WTC11 (cell line): ENCODE results near the gene HRCT1. TPM values are rescaled to one million over a fixed set of nuclear protein-coding genes. Genes with fewer than 3 reads are reported as not detected.
"Not testable (repeated sequence)": the region's sequence is repeated elsewhere in the genome, so short reads cannot be mapped to it uniquely, and the experiment has no call there.

ENCODE experiments used
- ATAC-seq: fragments of 200-7000 bp; cut with Tn5 transposase; 2 replicates; pipeline ENCODE4 v1.10.0; 2021; ENCODE audit warnings: mild to moderate bottlenecking, moderate library complexity
- CTCF ChIA-PET: fragments of 300-600 bp; sonication (Branson Sonifier 250); formaldehyde crosslinking; loops from one replicate; lab custom pipeline; 2021; ENCODE audit warnings: antibody characterized with exemption; lab: Charles Lee
- POLR2A ChIA-PET: fragments of 350-600 bp; sonication (Branson Sonifier 250); formaldehyde crosslinking; loops from one replicate; lab custom pipeline; 2021; ENCODE audit warnings: antibody characterized with exemption; lab: Charles Lee
- DNase-seq: peaks from one replicate; pipeline ENCODE4 v3.0.0; 2021; ENCODE audit warnings: low spot score
- H3K27ac Mint-ChIP-seq: 2 replicates; pipeline ENCODE4 v1.8.0; 2021; ENCODE audit warnings: mixed read lengths
- H3K27me3 Mint-ChIP-seq: 2 replicates; pipeline ENCODE4 v1.8.0; 2021; ENCODE audit warnings: low read depth, mild to moderate bottlenecking, moderate library complexity, mixed read lengths
- H3K36me3 Mint-ChIP-seq: 2 replicates; pipeline ENCODE4 v1.8.0; 2021; ENCODE audit warnings: mixed read lengths
- H3K4me1 Mint-ChIP-seq: 2 replicates; pipeline ENCODE4 v1.8.0; 2022; ENCODE audit warnings: mixed read lengths
- H3K4me3 Mint-ChIP-seq: 2 replicates; pipeline ENCODE4 v1.8.0; 2021; ENCODE audit warnings: mild to moderate bottlenecking, moderate library complexity, mixed read lengths
- H3K9me3 Mint-ChIP-seq: 2 replicates; pipeline ENCODE4 v1.8.0; 2021; ENCODE audit warnings: mixed read lengths
- ATF1 ChIP-seq: sonication (generic); formaldehyde crosslinking; IDR thresholded peaks from 2 replicates; pipeline ENCODE4 v1.8.1; 2023; ENCODE audit warnings: mild to moderate bottlenecking, moderate library complexity, missing genetic modification reagents
- FOXK1 ChIP-seq: sonication (generic); formaldehyde crosslinking; IDR thresholded peaks from 2 replicates; pipeline ENCODE4 v1.8.0; 2022; ENCODE audit warnings: mild to moderate bottlenecking, moderate library complexity, missing genetic modification reagents
- GABPB1 ChIP-seq: sonication (generic); formaldehyde crosslinking; IDR thresholded peaks from 2 replicates; pipeline ENCODE4 v1.8.1; 2023; ENCODE audit warnings: mild to moderate bottlenecking, missing genetic modification reagents
- IRF2 ChIP-seq: sonication (generic); formaldehyde crosslinking; IDR thresholded peaks from 2 replicates; pipeline ENCODE4 v1.8.0; 2022; ENCODE audit warnings: low read depth, missing genetic modification reagents, borderline replicate concordance
- KAT7 ChIP-seq: sonication (generic); formaldehyde crosslinking; IDR thresholded peaks from 2 replicates; pipeline ENCODE4 v1.8.1; 2023; ENCODE audit warnings: missing genetic modification reagents, mild to moderate bottlenecking, borderline replicate concordance
- MXD4 ChIP-seq: fragments of 250-450 bp; sonication (Bioruptor Pico); IDR thresholded peaks from 2 replicates; pipeline ENCODE4 v1.8.0; 2021; ENCODE audit warnings: mild to moderate bottlenecking, moderate library complexity, borderline replicate concordance
- NR3C1 ChIP-seq: sonication (generic); formaldehyde crosslinking; conservative IDR thresholded peaks from 2 replicates; pipeline ENCODE4 v1.8.1; 2023; ENCODE audit warnings: low read depth, mild to moderate bottlenecking, missing genetic modification reagents
- RELA ChIP-seq: sonication (generic); formaldehyde crosslinking; IDR thresholded peaks from 2 replicates; pipeline ENCODE4 v1.8.1; 2022; ENCODE audit warnings: missing genetic modification reagents, mild to moderate bottlenecking, borderline replicate concordance
- SMAD3 ChIP-seq: sonication (generic); formaldehyde crosslinking; IDR thresholded peaks from 2 replicates; pipeline ENCODE4 v1.8.0; 2022; ENCODE audit warnings: missing genetic modification reagents, mild to moderate bottlenecking, borderline replicate concordance
- SMAD4 ChIP-seq: sonication (generic); formaldehyde crosslinking; IDR thresholded peaks from 2 replicates; pipeline ENCODE4 v1.8.0; 2022; ENCODE audit warnings: mild to moderate bottlenecking, missing genetic modification reagents
- SOX15 ChIP-seq: fragments of 250-450 bp; sonication (Bioruptor Pico); IDR thresholded peaks from 2 replicates; pipeline ENCODE4 v1.9.0; 2021; ENCODE audit warnings: mild to moderate bottlenecking
- TEAD1 ChIP-seq: sonication (generic); formaldehyde crosslinking; IDR thresholded peaks from 2 replicates; pipeline ENCODE4 v1.8.0; 2022; ENCODE audit warnings: mild to moderate bottlenecking, missing genetic modification reagents
- TEAD4 ChIP-seq: sonication (generic); formaldehyde crosslinking; IDR thresholded peaks from 2 replicates; pipeline ENCODE4 v1.8.0; 2022; ENCODE audit warnings: mild to moderate bottlenecking, missing genetic modification reagents
- TP53 ChIP-seq: sonication (generic); formaldehyde crosslinking; IDR thresholded peaks from 2 replicates; pipeline ENCODE4 v1.8.1; 2023; ENCODE audit warnings: mild to moderate bottlenecking, missing genetic modification reagents
- ZNF263 ChIP-seq: sonication (generic); formaldehyde crosslinking; IDR thresholded peaks from 2 replicates; pipeline ENCODE4 v1.8.1; 2022; ENCODE audit warnings: low read depth, mild to moderate bottlenecking, moderate library complexity, missing genetic modification reagents
- ZNF317 ChIP-seq: sonication (generic); formaldehyde crosslinking; IDR thresholded peaks from 2 replicates; pipeline ENCODE4 v1.8.1; 2023; ENCODE audit warnings: low read depth, mild to moderate bottlenecking, moderate library complexity, missing genetic modification reagents, borderline replicate concordance
- total RNA-seq: library from RNA; stranded (reverse); gene quantifications from 3 replicates; pipeline ENCODE4 v1.2.3, GENCODE V29; 2021
- TF ChIP-seq, protein P1 (sequence below): sonication (generic); formaldehyde crosslinking; IDR thresholded peaks from 2 replicates; pipeline ENCODE4 v1.8.1; 2022; ENCODE audit warnings: mild to moderate bottlenecking, moderate library complexity, missing genetic modification reagents
- TF ChIP-seq, protein P2 (sequence below): sonication (generic); formaldehyde crosslinking; conservative IDR thresholded peaks from 2 replicates; pipeline ENCODE4 v1.8.1; 2022; ENCODE audit warnings: mild to moderate bottlenecking, missing genetic modification reagents
- TF ChIP-seq, protein P3 (sequence below): sonication (generic); formaldehyde crosslinking; conservative IDR thresholded peaks from 2 replicates; pipeline ENCODE4 v1.8.1; 2023; ENCODE audit warnings: mild to moderate bottlenecking, low read depth, missing genetic modification reagents, moderate library complexity
- TF ChIP-seq, protein P4 (sequence below): sonication (generic); formaldehyde crosslinking; IDR thresholded peaks from 2 replicates; pipeline ENCODE4 v1.8.1; 2023; ENCODE audit warnings: mild to moderate bottlenecking, missing genetic modification reagents
- TF ChIP-seq, protein P5 (sequence below): sonication (generic); formaldehyde crosslinking; IDR thresholded peaks from 2 replicates; pipeline ENCODE4 v1.8.1; 2023; ENCODE audit warnings: mild to moderate bottlenecking, missing genetic modification reagents, moderate library complexity

HRCT1 gene
- total RNA-seq, 1 experiment from 2014 or later, result not detected

DNA sequence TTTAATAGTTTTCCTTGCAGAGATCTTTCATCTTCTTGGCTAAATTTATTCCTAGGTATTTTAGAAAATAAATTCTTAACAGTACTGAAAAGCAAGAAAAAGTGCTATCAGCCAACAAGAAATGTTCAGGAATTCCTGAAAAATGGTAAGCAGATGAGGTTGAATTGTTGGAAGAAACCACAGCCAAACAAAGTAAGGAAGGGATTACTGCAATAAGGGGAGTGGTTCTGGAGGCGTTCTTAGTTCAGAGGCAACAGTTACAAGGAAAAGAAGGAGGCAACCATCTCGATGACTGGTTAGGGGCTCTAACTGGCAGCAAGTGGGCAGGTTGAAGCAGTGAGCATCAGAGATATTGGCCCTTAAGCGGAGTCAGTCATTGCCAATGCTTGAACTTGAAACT, 23.0 kb upstream of the HRCT1 start (continued):
- TF ChIP-seq, protein P1, sequence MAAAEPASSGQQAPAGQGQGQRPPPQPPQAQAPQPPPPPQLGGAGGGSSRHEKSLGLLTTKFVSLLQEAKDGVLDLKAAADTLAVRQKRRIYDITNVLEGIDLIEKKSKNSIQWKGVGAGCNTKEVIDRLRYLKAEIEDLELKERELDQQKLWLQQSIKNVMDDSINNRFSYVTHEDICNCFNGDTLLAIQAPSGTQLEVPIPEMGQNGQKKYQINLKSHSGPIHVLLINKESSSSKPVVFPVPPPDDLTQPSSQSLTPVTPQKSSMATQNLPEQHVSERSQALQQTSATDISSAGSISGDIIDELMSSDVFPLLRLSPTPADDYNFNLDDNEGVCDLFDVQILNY (CRISPR knock-in tag), result no peak
- TF ChIP-seq, all 79 proteins: peak for 0

DNA sequence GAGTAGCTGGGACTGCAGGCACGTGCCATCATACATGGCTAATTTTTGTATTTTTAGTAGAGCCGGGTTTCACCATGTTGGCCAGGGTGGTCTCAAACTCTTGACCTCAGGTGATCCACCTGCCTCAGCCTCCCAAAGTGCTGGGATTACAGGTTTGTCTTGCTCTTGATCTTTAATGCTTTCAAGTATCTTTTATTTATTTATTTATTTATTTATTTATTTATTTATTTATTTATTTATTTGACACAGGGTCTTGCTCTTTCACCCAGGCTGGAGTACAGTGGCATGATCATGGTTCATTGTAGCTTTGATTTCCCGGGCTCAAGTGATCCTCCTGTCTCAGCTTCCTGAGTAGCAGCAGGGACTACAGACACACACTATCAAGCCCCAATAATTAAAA, 21.1 kb upstream of the HRCT1 start:
- CTCF ChIA-PET, result interaction anchor here (0.7 kb wide), 1 partner anchor 95 kb away, joined by 4 read pairs; no protein-coding TSS in a partner anchor
- H3K27ac Mint-ChIP-seq, H3K27me3 Mint-ChIP-seq, ATAC-seq, DNase-seq, H3K9me3 Mint-ChIP-seq, POLR2A ChIA-PET, H3K4me1 Mint-ChIP-seq, H3K4me3 Mint-ChIP-seq, H3K36me3 Mint-ChIP-seq: not testable (repeated sequence)

DNA sequence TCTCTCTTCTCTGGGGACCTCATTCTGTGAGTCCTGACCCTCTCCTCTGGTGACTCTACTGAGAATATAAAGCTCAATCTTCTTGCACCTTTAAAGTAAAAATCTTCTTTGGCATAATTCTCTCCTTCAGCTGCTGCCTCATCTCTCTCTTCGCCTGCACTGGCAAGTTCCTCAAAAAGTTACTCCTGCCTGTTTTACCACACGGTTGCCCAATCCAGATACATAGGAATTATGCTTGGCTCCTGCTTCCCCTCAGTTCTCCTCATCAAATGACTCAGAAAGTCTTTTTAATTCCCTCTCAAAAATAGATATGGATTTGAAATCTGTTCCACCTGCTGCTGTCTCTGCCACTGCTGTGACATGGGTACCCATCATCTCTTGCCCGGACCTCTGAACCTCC, 14.4 kb upstream of the HRCT1 start:
- ATAC-seq (no peak), DNase-seq (no peak)
- ChIA-PET POLR2A (interaction anchor here (0.6 kb wide), 1 partner anchor 804 kb away, joined by 3 read pairs; no protein-coding TSS in a partner anchor), CTCF (interaction anchor here (2.3 kb wide), 2 partner anchors 10 to 101 kb away, joined by 12 to 14 read pairs; no protein-coding TSS in a partner anchor)
- Mint-ChIP-seq H3K27me3 (no peaks in the 10 kb centered on the region; the same call in 1 of the 2 replicates), H3K4me3 (no peak overlapping the region), H3K36me3 (no peaks in the 10 kb centered on the region), H3K9me3 (peaks cover 4% of the 10 kb centered on the region; the same call in 1 of the 2 replicates), H3K27ac (no peak overlapping the region), H3K4me1 (no peaks in the 10 kb centered on the region)
- TF ChIP-seq ZNF263 (CRISPR knock-in tag), result no peak
- no peak for TF ChIP-seq KAT7 (CRISPR knock-in tag)
- TF ChIP-seq, protein P2, sequence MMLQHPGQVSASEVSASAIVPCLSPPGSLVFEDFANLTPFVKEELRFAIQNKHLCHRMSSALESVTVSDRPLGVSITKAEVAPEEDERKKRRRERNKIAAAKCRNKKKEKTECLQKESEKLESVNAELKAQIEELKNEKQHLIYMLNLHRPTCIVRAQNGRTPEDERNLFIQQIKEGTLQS (CRISPR knock-in tag), result no peak
- no peak for TF ChIP-seq ZNF317 (CRISPR knock-in tag)
- TF ChIP-seq RELA (CRISPR knock-in tag), result no peak

DNA sequence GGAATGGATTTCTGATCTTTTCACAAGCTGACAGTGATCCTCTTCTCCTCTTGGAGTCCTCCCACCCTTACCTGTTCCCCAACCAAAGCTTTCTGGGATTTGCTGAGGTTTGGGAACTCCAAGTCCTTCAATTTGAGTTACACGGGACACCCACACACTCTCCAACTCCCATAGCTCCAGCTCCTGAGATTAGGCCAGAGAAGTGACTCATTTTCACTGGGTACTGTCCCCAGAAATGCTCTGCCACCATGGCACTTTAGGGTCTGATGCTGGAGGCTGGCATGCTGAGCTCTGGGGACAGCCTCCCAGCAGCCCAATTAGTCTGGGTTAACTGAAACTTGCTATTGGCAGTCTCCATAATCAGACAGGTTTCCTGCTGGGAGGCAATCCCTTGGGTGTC, 14.0 kb upstream of the HRCT1 start:
- Mint-ChIP-seq H3K27me3 (no peaks in the 10 kb centered on the region; the same call in 1 of the 2 replicates), H3K36me3 (no peaks in the 10 kb centered on the region), H3K4me3 (no peak overlapping the region), H3K4me1 (no peaks in the 10 kb centered on the region), H3K27ac (no peak overlapping the region), H3K9me3 (peaks cover 4% of the 10 kb centered on the region; the same call in 1 of the 2 replicates)
- DNase-seq (no peak), ATAC-seq (no peak)
- CTCF ChIA-PET, result interaction anchor here (2.3 kb wide), 2 partner anchors 10 to 102 kb away, joined by 12 to 14 read pairs; no protein-coding TSS in a partner anchor
- POLR2A ChIA-PET, result no interaction called here
- TF ChIP-seq ATF1 (CRISPR knock-in tag) (no peak), IRF2 (CRISPR knock-in tag) (no peak), GABPB1 (CRISPR knock-in tag) (no peak), TP53 (no peak), MXD4 (CRISPR knock-in tag) (no peak), SMAD3 (CRISPR knock-in tag) (no peak), TEAD4 (no peak), SMAD4 (no peak), FOXK1 (CRISPR knock-in tag) (no peak), NR3C1 (CRISPR knock-in tag) (no peak), SOX15 (CRISPR knock-in tag) (no peak), ZNF263 (CRISPR knock-in tag) (no peak), TEAD1 (CRISPR knock-in tag) (no peak)
- TF ChIP-seq, protein P2 (CRISPR knock-in tag), result no peak
- TF ChIP-seq, protein P1 (CRISPR knock-in tag), result no peak
- TF ChIP-seq, protein P3, sequence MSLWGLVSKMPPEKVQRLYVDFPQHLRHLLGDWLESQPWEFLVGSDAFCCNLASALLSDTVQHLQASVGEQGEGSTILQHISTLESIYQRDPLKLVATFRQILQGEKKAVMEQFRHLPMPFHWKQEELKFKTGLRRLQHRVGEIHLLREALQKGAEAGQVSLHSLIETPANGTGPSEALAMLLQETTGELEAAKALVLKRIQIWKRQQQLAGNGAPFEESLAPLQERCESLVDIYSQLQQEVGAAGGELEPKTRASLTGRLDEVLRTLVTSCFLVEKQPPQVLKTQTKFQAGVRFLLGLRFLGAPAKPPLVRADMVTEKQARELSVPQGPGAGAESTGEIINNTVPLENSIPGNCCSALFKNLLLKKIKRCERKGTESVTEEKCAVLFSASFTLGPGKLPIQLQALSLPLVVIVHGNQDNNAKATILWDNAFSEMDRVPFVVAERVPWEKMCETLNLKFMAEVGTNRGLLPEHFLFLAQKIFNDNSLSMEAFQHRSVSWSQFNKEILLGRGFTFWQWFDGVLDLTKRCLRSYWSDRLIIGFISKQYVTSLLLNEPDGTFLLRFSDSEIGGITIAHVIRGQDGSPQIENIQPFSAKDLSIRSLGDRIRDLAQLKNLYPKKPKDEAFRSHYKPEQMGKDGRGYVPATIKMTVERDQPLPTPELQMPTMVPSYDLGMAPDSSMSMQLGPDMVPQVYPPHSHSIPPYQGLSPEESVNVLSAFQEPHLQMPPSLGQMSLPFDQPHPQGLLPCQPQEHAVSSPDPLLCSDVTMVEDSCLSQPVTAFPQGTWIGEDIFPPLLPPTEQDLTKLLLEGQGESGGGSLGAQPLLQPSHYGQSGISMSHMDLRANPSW (CRISPR knock-in tag), result no peak
- TF ChIP-seq, protein P4, sequence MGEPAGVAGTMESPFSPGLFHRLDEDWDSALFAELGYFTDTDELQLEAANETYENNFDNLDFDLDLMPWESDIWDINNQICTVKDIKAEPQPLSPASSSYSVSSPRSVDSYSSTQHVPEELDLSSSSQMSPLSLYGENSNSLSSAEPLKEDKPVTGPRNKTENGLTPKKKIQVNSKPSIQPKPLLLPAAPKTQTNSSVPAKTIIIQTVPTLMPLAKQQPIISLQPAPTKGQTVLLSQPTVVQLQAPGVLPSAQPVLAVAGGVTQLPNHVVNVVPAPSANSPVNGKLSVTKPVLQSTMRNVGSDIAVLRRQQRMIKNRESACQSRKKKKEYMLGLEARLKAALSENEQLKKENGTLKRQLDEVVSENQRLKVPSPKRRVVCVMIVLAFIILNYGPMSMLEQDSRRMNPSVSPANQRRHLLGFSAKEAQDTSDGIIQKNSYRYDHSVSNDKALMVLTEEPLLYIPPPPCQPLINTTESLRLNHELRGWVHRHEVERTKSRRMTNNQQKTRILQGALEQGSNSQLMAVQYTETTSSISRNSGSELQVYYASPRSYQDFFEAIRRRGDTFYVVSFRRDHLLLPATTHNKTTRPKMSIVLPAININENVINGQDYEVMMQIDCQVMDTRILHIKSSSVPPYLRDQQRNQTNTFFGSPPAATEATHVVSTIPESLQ (CRISPR knock-in tag), result no peak
- TF ChIP-seq, protein P5, sequence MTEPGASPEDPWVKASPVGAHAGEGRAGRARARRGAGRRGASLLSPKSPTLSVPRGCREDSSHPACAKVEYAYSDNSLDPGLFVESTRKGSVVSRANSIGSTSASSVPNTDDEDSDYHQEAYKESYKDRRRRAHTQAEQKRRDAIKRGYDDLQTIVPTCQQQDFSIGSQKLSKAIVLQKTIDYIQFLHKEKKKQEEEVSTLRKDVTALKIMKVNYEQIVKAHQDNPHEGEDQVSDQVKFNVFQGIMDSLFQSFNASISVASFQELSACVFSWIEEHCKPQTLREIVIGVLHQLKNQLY (CRISPR knock-in tag), result no peak
